HL-60 (cell line): ENCODE results near the gene TAB3.

Source experiments
- POLR2AphosphoS5 ChIP-seq: IDR thresholded peaks from 2 replicates; pipeline ENCODE4 v1.6.1; 2012; ENCODE audit warnings: low read depth
- SPI1 ChIP-seq: IDR thresholded peaks from 2 replicates; pipeline ENCODE4 v1.6.1; 2012; ENCODE audit warnings: low read depth, mild to moderate bottlenecking, borderline replicate concordance
- TF ChIP-seq, protein P1 (sequence below): IDR thresholded peaks from one replicate; pipeline ENCODE4 v1.5.1; 2011; ENCODE audit warnings: low read length, control low read depth, inconsistent platforms; ENCODE audit not compliant: insufficient read depth
- TF ChIP-seq, protein P2 (sequence below): IDR thresholded peaks from 2 replicates; pipeline ENCODE4 v1.6.1; 2012; ENCODE audit warnings: low read depth; ENCODE audit not compliant: insufficient replicate concordance

GRCh38 chrX:30822764-30823163 lies 66.3 kb downstream of the TAB3 start:
- TF ChIP-seq, protein P1, sequence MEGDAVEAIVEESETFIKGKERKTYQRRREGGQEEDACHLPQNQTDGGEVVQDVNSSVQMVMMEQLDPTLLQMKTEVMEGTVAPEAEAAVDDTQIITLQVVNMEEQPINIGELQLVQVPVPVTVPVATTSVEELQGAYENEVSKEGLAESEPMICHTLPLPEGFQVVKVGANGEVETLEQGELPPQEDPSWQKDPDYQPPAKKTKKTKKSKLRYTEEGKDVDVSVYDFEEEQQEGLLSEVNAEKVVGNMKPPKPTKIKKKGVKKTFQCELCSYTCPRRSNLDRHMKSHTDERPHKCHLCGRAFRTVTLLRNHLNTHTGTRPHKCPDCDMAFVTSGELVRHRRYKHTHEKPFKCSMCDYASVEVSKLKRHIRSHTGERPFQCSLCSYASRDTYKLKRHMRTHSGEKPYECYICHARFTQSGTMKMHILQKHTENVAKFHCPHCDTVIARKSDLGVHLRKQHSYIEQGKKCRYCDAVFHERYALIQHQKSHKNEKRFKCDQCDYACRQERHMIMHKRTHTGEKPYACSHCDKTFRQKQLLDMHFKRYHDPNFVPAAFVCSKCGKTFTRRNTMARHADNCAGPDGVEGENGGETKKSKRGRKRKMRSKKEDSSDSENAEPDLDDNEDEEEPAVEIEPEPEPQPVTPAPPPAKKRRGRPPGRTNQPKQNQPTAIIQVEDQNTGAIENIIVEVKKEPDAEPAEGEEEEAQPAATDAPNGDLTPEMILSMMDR = no peak
- TF ChIP-seq POLR2AphosphoS5 (no peak), SPI1 (no peak)
- TF ChIP-seq, protein P2, sequence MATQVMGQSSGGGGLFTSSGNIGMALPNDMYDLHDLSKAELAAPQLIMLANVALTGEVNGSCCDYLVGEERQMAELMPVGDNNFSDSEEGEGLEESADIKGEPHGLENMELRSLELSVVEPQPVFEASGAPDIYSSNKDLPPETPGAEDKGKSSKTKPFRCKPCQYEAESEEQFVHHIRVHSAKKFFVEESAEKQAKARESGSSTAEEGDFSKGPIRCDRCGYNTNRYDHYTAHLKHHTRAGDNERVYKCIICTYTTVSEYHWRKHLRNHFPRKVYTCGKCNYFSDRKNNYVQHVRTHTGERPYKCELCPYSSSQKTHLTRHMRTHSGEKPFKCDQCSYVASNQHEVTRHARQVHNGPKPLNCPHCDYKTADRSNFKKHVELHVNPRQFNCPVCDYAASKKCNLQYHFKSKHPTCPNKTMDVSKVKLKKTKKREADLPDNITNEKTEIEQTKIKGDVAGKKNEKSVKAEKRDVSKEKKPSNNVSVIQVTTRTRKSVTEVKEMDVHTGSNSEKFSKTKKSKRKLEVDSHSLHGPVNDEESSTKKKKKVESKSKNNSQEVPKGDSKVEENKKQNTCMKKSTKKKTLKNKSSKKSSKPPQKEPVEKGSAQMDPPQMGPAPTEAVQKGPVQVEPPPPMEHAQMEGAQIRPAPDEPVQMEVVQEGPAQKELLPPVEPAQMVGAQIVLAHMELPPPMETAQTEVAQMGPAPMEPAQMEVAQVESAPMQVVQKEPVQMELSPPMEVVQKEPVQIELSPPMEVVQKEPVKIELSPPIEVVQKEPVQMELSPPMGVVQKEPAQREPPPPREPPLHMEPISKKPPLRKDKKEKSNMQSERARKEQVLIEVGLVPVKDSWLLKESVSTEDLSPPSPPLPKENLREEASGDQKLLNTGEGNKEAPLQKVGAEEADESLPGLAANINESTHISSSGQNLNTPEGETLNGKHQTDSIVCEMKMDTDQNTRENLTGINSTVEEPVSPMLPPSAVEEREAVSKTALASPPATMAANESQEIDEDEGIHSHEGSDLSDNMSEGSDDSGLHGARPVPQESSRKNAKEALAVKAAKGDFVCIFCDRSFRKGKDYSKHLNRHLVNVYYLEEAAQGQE = no peak
